CD4-positive, CD25-positive, alpha-beta regulatory T cell (primary cell): Measurements from ENCODE around the gene GRIK1. TPM values are rescaled to one million over a fixed set of nuclear protein-coding genes. Genes with fewer than 3 reads are reported as not detected.

Source experiments
- ATAC-seq, 2 donors: fragments of 150-1000 bp; cut with Tn5 transposase; one replicate each; pipeline ENCODE4 v1.10.0; 2021; ENCODE audit warnings: low read depth in 2 of 2, moderate number of reproducible peaks in 2 of 2, moderate library complexity in 1 of 2
- DNase-seq, 3 donors: peaks; one replicate each; pipeline versions ENCODE4 v3.0.0 to v3.0.0-alpha.2; 2012 to 2022; ENCODE audit warnings: mixed read lengths in 1 of 3
- H3K27ac ChIP-seq: one replicate; pipeline ENCODE4 v1.7.0; 2013; ENCODE audit warnings: mild to moderate bottlenecking, low read length; ENCODE audit not compliant: insufficient read depth, poor library complexity, severe bottlenecking
- H3K27me3 ChIP-seq: one replicate; pipeline ENCODE4 v1.7.0; 2013; ENCODE audit warnings: low read length; ENCODE audit not compliant: control insufficient read depth, insufficient read depth
- H3K36me3 ChIP-seq: one replicate; pipeline ENCODE4 v1.7.0; 2013; ENCODE audit warnings: mild to moderate bottlenecking, low read length, moderate library complexity; ENCODE audit not compliant: control insufficient read depth, insufficient read depth
- H3K4me1 ChIP-seq: 2 replicates; pipeline ENCODE4 v1.7.0; 2013; ENCODE audit warnings: mild to moderate bottlenecking, low read length; ENCODE audit not compliant: insufficient read depth, control insufficient read depth, poor library complexity, severe bottlenecking
- H3K4me3 ChIP-seq: one replicate; pipeline ENCODE4 v1.7.0; 2013; ENCODE audit warnings: low read depth, mild to moderate bottlenecking, low read length, moderate library complexity
- H3K9me3 ChIP-seq, 2 experiments: 1 replicate in 1 of 2; 2 replicates in 1 of 2; pipeline ENCODE4 v1.7.0; 2013; ENCODE audit warnings: low read length in 2 of 2, mild to moderate bottlenecking in 1 of 2, moderate library complexity in 1 of 2; ENCODE audit not compliant: control insufficient read depth in 2 of 2
- H3K27ac Mint-ChIP-seq, 3 donors: one replicate each; pipeline ENCODE4 v1.8.0; 2020 to 2022; ENCODE audit warnings: mild to moderate bottlenecking in 3 of 3, mixed read lengths in 3 of 3, moderate library complexity in 2 of 3
- H3K27me3 Mint-ChIP-seq: one replicate; pipeline ENCODE4 v1.8.0; 2022; ENCODE audit warnings: mild to moderate bottlenecking, mixed read lengths
- H3K36me3 Mint-ChIP-seq: one replicate; pipeline ENCODE4 v1.8.0; 2020; ENCODE audit warnings: mixed read lengths
- H3K4me1 Mint-ChIP-seq, 4 donors: one replicate each; pipeline ENCODE4 v1.8.0; 2020 to 2022; ENCODE audit warnings: mixed read lengths in 4 of 4, mild to moderate bottlenecking in 1 of 4
- H3K4me3 Mint-ChIP-seq, 4 donors: one replicate each; pipeline ENCODE4 v1.8.0; 2020 to 2022; ENCODE audit warnings: mild to moderate bottlenecking in 4 of 4, mixed read lengths in 4 of 4, moderate library complexity in 3 of 4
- H3K9me3 Mint-ChIP-seq, 7 donors: one replicate each; pipeline ENCODE4 v1.8.0; 2020 to 2022; ENCODE audit warnings: mixed read lengths in 7 of 7, mild to moderate bottlenecking in 3 of 7, moderate library complexity in 2 of 7
- polyA plus RNA-seq, 4 donors: library from polyadenylated mRNA; unstranded; fragments of 300-500 nt; fragmentation: Illumina TruSeq; gene quantifications; one replicate each; pipeline ENCODE4 v1.2.3, GENCODE V29; 2021
- total RNA-seq: library from RNA; stranded (reverse); gene quantifications from one replicate; pipeline ENCODE4 v1.2.3, GENCODE V29; 2022

GRIK1 gene
- total and polyA plus RNA-seq, 5 donors from 2014 or later: 0.06 TPM; not detected in 4

- Histone ChIP-seq H3K4me1 (no peaks in the 10 kb centered on the region), H3K4me3 (no peak overlapping the region), H3K9me3 (no peaks in the 10 kb centered on the region), H3K36me3 (no peaks in the 10 kb centered on the region), H3K27me3 (peaks cover 9% of the 10 kb centered on the region), H3K27ac (no peak overlapping the region)
- Mint-ChIP-seq H3K4me3 (no peak overlapping the region), H3K27ac (no peak overlapping the region), H3K36me3 (no peaks in the 10 kb centered on the region), H3K27me3 (peaks cover 32% of the 10 kb centered on the region), H3K9me3 (peaks cover 0 to 11% (median 0%) of the 10 kb centered on the region in 7 donors), H3K4me1 (peaks cover 0 to 5% (median 3%) of the 10 kb centered on the region in 4 donors)
- DNase-seq: no peak
- ATAC-seq: no peak
Measured at GRCh38 chr21:29940991-29941390, 1.2 kb upstream of the GRIK1 start.

- Mint-ChIP-seq H3K9me3 (peaks cover 0 to 11% (median 0%) of the 10 kb centered on the region in 7 donors), H3K27me3 (peaks cover 32% of the 10 kb centered on the region), H3K4me1 (peaks cover 0 to 5% (median 3%) of the 10 kb centered on the region in 4 donors), H3K36me3 (no peaks in the 10 kb centered on the region), H3K27ac (no peak overlapping the region), H3K4me3 (no peak overlapping the region)
- peaks cover 9% of the 10 kb centered on the region for H3K27me3 ChIP-seq
- DNase-seq (no peak), ATAC-seq (no peak)
- no peaks in the 10 kb centered on the region for H3K9me3 ChIP-seq
- no peak overlapping the region for H3K27ac ChIP-seq
- H3K4me1 ChIP-seq: no peaks in the 10 kb centered on the region
- no peaks in the 10 kb centered on the region for H3K36me3 ChIP-seq
- H3K4me3 ChIP-seq: no peak overlapping the region
Measured at GRCh38 chr21:29940361-29940760, 565 bp upstream of the GRIK1 start.

GRCh38 chr21:29939104-29939923 is 482 bp downstream of the GRIK1 start:
- peak overlapping the region in 1 of 4 donors; percentile 37 for H3K4me3 Mint-ChIP-seq
- peaks cover 33% of the 10 kb centered on the region for H3K27me3 Mint-ChIP-seq
- DNase-seq: no peak

GRCh38 chr21:29938776-29939103 is 1.1 kb downstream of the GRIK1 start:
- H3K36me3 Mint-ChIP-seq: no peaks in the 10 kb centered on the region
- H3K9me3 ChIP-seq: no peaks in the 10 kb centered on the region
- no peak for ATAC-seq
- no peaks in the 10 kb centered on the region for H3K36me3 ChIP-seq
- peaks cover 0 to 5% (median 3%) of the 10 kb centered on the region in 4 donors for H3K4me1 Mint-ChIP-seq
- H3K4me1 ChIP-seq: no peaks in the 10 kb centered on the region
- no peak overlapping the region for H3K4me3 Mint-ChIP-seq
- peaks cover 0 to 6% (median 0%) of the 10 kb centered on the region in 7 donors for H3K9me3 Mint-ChIP-seq
- no peak overlapping the region for H3K27ac Mint-ChIP-seq
- peaks cover 33% of the 10 kb centered on the region for H3K27me3 Mint-ChIP-seq
- no peak overlapping the region for H3K27ac ChIP-seq
- H3K27me3 ChIP-seq: peaks cover 9% of the 10 kb centered on the region
- DNase-seq: no peak
- H3K4me3 ChIP-seq: no peak overlapping the region

More at GRCh38 chr21:29939104-29939923, 482 bp downstream of the GRIK1 start:
- Mint-ChIP-seq H3K4me1 (peaks cover 0 to 5% (median 3%) of the 10 kb centered on the region in 4 donors), H3K27ac (no peak overlapping the region), H3K36me3 (no peaks in the 10 kb centered on the region), H3K9me3 (peaks cover 0 to 9% (median 0%) of the 10 kb centered on the region in 7 donors)
- no peak overlapping the region for H3K27ac ChIP-seq
- H3K36me3 ChIP-seq: no peaks in the 10 kb centered on the region
- H3K4me3 ChIP-seq: no peak overlapping the region
- ATAC-seq: no peak
- H3K9me3 ChIP-seq: no peaks in the 10 kb centered on the region
- peaks cover 9% of the 10 kb centered on the region for H3K27me3 ChIP-seq
- no peaks in the 10 kb centered on the region for H3K4me1 ChIP-seq

- no peak for ATAC-seq
- no peak overlapping the region for H3K4me3 ChIP-seq
- peaks cover 0 to 2% (median 0%) of the 10 kb centered on the region in 7 donors for H3K9me3 Mint-ChIP-seq
Measured at GRCh38 chr21:29933088-29933487, 6.7 kb downstream of the GRIK1 start.

GRCh38 chr21:29928537-29928936 is 11.3 kb downstream of the GRIK1 start:
- H3K9me3 Mint-ChIP-seq: no peaks in the 10 kb centered on the region
- Histone ChIP-seq H3K4me1 (no peaks in the 10 kb centered on the region), H3K9me3 (no peaks in the 10 kb centered on the region), H3K27ac (no peak overlapping the region), H3K4me3 (no peak overlapping the region), H3K36me3 (no peaks in the 10 kb centered on the region), H3K27me3 (no peaks in the 10 kb centered on the region)
- no peak for ATAC-seq
- H3K4me1 Mint-ChIP-seq: no peaks in the 10 kb centered on the region
- DNase-seq: no peak
- H3K4me3 Mint-ChIP-seq: no peak overlapping the region
- no peaks in the 10 kb centered on the region for H3K36me3 Mint-ChIP-seq
- H3K27me3 Mint-ChIP-seq: peaks cover 5% of the 10 kb centered on the region
- no peak overlapping the region for H3K27ac Mint-ChIP-seq

More at GRCh38 chr21:29933088-29933487, 6.7 kb downstream of the GRIK1 start:
- Histone ChIP-seq H3K27me3 (no peaks in the 10 kb centered on the region), H3K9me3 (no peaks in the 10 kb centered on the region), H3K27ac (no peak overlapping the region), H3K36me3 (no peaks in the 10 kb centered on the region), H3K4me1 (no peaks in the 10 kb centered on the region)
- Mint-ChIP-seq H3K27ac (no peak overlapping the region), H3K4me1 (no peaks in the 10 kb centered on the region), H3K4me3 (no peak overlapping the region), H3K36me3 (no peaks in the 10 kb centered on the region), H3K27me3 (peaks cover 18% of the 10 kb centered on the region)
- DNase-seq: no peak

GRCh38 chr21:29920938-29921337 is 18.9 kb downstream of the GRIK1 start:
- H3K27me3 ChIP-seq: no peaks in the 10 kb centered on the region
- Mint-ChIP-seq H3K27ac (no peak overlapping the region), H3K27me3 (no peaks in the 10 kb centered on the region), H3K4me3 (no peak overlapping the region), H3K9me3 (peaks cover 0 to 3% (median 0%) of the 10 kb centered on the region in 7 donors), H3K36me3 (no peaks in the 10 kb centered on the region), H3K4me1 (no peaks in the 10 kb centered on the region)
- H3K36me3 ChIP-seq: no peaks in the 10 kb centered on the region
- no peaks in the 10 kb centered on the region for H3K9me3 ChIP-seq
- ATAC-seq (no peak), DNase-seq (no peak)
- no peak overlapping the region for H3K4me3 ChIP-seq
- no peak overlapping the region for H3K27ac ChIP-seq
- no peaks in the 10 kb centered on the region for H3K4me1 ChIP-seq

- peak overlapping the region in 1 of 4 donors; percentile 45 for H3K4me3 Mint-ChIP-seq
- Histone ChIP-seq H3K4me1 (no peaks in the 10 kb centered on the region), H3K36me3 (no peaks in the 10 kb centered on the region), H3K27me3 (no peaks in the 10 kb centered on the region), H3K4me3 (no peak overlapping the region), H3K9me3 (no peaks in the 10 kb centered on the region), H3K27ac (no peak overlapping the region)
- no peaks in the 10 kb centered on the region for H3K27me3 Mint-ChIP-seq
- no peaks in the 10 kb centered on the region for H3K4me1 Mint-ChIP-seq
- DNase-seq: no peak
- H3K36me3 Mint-ChIP-seq: no peaks in the 10 kb centered on the region
- H3K27ac Mint-ChIP-seq: no peak overlapping the region
- ATAC-seq: no peak
- H3K9me3 Mint-ChIP-seq: peaks cover 0 to 5% (median 0%) of the 10 kb centered on the region in 7 donors
Measured at GRCh38 chr21:29914326-29914725, 25.5 kb downstream of the GRIK1 start.
